GM18502 (cell line): ENCODE results near the gene SPATA6L.

ENCODE experiments used
- ATAC-seq: cut with Tn5 transposase; IDR thresholded peaks from one replicate; pipeline ENCODE4 v1.9.1; 2021; ENCODE audit warnings: mild to moderate bottlenecking; ENCODE audit not compliant: unreplicated experiment, poor library complexity

Gene SPATA6L, protein sequence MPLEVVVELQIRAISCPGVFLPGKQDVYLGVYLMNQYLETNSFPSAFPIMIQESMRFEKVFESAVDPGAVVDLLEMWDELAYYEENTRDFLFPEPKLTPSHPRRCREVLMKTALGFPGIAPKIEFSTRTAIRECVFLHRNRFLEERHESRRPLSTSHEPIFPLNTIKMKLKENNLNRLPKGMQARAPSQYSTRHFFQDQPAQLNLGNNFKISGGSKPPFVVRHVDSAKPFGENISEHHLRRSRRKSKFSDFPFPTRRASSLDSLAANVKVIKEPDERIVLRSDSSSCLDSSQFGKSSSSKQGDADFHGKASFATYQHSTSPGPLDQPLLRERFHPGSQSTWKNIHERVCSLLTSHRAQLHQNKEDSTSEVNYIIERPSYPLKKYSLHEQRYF

DNA sequence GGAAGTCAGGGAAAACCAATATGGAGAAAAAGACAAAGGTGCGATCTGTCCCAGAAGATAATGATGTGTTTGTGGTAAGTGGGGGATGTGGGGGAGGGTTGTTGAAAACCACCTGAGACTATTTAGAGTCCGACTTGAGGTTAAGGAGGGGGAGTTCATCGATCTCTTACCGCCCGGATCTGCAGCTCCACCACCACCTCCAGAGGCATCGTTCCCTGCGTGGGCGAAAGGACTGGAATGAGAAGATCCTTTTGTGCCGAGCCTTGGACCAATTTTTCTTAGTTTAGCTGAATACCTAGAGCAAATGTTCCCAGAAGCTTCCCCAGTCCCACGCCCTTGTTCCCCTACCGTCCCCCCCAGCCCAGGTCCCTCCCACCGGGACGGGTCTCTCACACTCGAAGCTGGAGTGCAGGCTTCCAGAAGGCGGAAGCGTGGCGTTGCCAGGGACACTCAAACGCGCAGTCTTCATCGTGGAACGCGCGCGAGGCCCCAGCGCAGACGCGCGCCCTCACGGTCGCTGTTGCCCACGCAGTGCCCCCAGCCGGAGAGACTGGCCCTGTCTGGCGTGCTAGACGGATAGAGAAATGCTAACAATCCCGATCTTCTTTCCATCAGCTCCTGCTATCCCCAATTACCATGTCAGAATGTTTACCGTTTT lies at the start of gene SPATA6L:
Gene SPATA6L (minus strand): TSS at position 439 of the 658 bp plus-strand sequence. CDS start 230 bp downstream, at position 209.
- ATAC-seq, result peak; percentile 47

DNA sequence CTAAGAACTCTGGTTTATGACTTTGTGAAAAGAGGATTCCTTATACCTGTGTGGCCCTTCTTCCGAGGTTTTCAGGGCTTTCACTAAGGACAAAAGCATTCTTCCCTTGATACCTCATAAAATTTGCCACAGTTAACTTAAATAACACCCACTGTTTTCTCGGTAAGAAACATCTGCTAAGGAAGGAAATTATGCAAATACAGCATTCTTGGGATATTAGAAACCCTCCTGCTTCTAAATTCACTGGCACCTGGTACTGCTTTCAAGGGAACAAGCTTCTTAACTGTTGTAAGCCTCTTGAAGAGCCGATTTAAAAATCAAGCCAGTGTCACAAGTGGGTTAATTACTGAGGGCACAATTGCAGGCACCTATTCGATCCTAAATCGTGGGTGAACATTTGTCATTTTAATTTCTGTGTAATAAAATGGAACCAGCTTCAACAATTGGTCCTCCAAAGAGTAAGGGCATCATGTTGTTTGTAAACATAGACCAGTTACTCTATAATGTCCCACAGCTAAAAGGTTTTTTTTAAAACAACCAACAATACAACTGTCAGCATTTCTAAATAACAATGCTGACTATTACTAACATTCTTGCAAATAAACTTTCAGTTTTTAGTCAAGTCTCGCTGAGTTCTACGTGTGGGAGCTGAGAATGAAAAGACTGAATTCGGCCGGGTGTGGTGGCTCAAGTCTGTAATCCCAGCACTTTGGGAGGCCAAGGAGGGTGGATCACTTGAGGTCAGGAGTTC lies 48.2 kb upstream of the SPATA6L start:
- ATAC-seq, result no peak

DNA sequence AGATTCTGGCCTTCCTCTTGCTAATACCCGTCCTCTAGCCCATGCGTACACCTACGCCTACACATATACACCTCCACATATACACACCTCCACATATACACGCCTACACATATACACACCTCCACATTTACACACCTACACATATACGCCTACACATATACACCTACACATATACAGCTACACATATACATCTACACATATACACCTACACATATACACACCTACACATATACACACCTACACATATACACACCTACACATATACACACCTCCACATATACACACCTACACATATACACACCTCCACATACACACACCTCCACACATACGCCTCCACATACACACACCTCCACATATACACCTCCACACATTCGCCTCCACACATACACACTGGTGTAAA lies 47.6 kb upstream of the SPATA6L start:
- ATAC-seq, result no peak

DNA sequence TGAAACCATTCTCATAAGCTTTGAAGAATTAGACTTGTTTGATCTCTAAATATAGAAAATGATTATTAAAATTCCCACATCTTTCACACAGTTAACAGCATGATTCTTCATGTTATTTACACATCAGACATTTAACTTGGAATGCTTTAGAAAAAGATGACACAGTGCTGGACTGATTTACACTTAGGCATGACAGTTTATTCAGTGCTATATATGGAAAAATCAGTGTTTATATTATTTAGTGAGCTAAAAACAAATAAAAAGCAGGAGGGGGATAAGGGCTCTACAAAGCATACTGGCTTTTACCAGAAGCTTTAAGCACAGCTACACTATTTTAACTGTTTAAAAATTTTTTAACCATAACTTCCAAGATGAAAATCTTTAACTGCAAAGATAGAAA lies 43.1 kb upstream of the SPATA6L start:
- no peak for ATAC-seq

DNA sequence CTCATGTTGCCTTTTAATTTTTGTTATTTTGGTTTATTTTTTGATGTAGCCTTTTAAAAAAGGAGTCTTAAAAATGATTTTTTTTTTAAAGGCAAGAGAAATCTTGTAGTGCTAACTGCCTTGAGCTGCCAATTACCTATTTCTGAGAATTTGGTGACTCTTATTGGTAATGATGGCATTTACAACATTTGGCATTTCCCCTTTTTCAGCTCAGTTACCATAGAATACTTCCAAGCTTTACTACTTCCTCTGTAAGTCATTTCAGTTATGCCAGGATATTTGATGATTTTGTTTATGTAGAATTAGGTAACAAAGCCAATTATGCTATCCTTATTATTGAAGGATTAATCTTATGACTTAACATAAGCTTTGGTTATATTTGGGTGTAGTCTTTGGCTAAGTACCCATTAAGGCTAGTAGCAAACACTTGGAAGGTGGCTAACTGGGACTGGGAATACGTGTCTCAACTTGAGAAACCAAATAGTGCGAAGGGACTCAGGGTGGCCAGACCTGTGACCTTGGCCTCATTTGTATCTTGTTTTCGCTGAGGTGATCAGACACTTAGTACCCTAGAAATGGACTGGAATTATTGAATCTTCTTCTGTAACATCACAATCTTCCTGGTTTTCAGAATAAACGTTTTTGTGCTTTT lies 40.8 kb upstream of the SPATA6L start:
- no peak for ATAC-seq

DNA sequence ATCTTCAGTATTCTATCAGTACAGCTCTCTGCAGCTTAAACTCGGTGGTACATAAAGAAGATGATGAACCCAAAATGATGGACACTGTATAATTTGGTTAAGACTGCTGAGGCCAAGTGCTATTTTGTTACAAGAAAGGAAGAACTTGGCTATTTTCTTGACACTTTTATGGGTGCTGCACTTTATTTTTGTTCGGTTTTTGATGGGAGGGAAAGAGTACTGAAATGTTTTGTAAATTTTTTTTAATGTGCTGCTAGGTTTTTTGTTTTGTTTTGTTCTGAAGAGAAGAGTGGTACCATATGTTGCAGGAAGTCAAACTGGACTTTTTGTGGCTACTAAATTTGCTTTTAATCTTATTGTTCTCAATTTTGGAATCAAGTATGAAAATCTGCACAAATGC lies 39.7 kb upstream of the SPATA6L start:
- ATAC-seq, result no peak

DNA sequence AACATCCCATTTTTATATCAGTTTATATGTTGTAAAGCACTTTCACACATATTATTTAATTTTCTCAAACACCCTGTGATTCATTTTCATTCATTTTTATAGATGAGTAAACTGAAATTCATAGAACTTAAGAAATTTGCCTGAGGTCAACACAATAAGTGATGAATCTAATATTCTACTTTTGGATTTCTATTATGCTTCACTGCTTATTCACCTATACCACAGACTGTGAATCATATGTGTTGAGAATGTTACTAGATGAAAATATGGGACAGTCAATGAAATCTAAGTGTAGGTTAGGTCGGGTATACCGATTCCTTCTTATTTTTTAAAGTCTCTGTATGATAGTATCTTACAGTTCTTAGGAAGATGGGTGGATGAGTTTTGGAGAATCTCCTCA lies 37.8 kb upstream of the SPATA6L start:
- no peak for ATAC-seq

DNA sequence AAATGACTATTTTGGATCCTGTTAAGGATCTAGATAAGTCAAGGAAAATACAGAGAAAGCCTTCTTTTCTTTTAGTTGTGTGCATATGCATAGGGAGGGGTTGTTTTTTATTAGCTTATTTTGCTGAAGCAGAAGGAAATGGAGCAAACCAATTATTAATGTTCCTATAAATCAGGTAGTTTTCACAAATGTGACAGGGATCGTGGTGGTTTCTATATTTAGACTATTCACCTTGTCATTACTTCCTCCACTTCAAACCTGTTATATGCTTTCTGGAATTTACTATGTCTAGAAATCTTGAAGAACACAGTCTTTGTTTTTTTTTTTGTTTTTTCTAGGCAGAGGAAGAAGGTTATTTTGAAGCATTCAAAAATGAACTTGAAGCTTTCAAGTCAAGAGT lies 35.2 kb upstream of the SPATA6L start:
- no peak for ATAC-seq

DNA sequence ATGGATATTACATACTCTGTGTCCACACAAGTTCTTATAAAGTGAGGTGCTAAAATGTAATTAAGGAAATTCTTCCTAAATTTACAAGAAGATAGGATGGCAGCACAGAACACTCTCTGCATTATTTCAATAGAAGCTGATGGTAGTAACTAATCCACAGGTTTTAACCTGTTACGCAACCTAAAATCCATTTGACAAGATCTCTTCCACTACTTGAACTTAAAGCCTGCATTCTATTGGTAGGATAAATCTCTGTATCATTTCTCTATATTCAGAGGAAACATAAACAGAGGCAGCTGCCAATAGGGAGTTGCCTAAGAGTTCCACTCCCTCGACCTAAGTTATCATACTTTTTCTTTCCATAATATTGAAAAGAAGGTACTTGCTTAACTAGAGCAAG lies 34.7 kb upstream of the SPATA6L start:
- no peak for ATAC-seq

DNA sequence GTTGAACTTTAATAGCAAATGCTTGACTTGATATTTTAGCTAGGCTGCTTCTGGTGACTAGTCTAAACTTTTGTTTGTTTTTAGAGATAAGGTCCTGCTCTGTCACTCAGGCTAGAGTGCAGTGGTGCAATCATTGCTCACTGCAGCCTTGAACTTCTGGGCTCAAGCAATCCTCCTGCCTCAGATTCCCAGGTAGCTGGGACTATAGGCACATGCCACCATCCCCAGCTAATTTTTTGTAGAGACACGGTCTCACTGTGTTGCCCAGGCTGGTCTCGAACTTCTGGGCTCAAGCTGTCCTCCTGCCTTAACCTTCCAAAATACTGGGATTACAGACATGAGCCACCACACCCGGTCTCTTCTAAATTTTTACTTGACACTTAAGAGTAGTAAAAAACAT lies 33.8 kb upstream of the SPATA6L start:
- ATAC-seq, result no peak

DNA sequence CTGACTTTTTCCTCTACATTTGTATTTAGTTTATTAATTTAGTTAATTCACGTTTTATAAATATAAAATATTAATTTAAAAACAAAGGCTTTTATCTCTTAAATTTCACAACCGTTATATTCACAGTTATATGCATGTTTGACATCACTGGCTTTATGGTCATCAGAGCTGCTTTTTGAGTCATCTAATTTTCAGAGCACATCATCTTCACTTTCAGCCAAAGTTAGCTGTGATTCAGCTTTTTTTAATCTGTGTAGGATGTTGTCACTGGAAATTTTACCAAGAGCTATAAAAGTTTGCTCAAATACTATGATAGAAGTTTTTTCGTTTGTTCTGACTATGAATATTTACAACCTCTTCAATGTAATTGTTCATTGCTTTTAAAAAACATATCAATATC lies 25.5 kb upstream of the SPATA6L start:
- no peak for ATAC-seq

DNA sequence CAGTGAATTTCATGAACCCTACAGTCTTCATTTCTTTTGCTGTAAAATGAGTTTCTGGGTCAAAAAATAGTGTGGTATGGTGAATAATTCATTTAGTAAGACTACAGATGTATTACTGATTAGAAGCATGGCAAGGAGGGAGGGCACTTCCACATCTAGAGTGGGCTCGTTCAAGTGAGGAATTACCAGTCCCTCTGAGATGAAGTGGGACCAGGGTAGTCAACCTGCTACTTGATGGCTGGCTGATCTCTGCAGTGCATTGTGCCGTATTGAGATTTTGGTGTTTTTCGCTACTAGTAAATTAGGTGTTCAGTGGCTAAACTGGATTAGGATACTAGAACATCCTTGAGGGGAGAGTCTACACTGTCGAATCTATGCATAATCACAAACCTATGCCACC lies 23.9 kb upstream of the SPATA6L start:
- peak; percentile 64 for ATAC-seq

DNA sequence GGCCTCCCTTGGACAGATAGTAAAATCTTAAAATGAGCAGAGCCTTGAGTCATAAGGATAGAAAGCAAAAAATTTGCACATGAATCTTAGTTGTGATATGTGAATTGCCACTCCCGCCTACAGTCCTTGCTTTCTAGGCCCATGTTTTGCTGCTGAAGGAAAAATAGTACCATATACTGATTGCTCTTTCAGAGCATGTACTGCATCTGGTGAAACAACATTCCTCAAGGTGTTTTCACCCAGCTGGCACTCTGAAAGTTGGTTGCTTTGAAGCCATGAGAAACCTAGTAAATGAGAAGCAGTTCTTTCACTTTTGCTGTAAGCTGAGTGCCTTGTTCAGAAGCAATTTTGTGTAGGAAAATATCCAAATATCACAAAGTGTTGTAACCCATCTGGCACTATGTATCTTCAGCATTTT lies 23.4 kb upstream of the SPATA6L start:
- ATAC-seq, result peak; percentile 72

DNA sequence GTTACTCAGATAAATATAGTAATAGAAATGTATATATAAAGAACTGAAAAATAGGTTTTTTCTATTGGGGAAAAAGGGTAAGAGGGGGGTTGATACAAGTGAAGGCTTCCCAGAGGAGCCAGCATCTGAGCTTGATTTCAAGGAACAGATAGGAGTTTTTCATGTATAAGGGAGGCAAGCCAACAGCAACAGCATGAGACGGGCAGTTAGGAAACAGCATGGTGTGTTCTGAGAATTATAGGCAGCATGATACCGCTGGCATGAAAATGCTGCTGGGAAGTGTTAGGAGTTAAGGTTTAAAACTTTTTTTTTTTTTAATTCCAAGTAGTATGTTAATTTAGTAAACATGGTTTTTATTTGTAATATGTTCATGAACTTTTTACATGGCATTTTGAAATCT lies 22.7 kb upstream of the SPATA6L start:
- ATAC-seq, result no peak

DNA sequence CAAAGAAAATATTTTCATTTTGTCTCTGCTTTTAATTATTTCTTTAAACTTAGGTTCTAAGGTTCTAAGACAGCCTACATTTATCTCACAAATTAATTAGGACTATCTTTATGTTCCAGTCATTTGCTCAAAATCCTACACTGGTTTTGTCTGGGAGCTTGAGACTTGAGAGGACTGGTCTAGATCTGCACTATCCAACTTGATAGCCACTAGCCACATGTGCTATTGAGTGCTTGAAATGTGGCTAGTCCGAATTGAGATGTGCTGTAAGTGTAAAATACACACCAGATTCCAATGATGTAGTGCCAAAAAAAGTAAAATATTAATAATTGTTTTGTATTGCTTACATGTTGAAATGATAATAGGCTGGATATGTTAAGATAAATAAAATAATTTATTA lies 20.3 kb upstream of the SPATA6L start:
- ATAC-seq, result no peak

DNA sequence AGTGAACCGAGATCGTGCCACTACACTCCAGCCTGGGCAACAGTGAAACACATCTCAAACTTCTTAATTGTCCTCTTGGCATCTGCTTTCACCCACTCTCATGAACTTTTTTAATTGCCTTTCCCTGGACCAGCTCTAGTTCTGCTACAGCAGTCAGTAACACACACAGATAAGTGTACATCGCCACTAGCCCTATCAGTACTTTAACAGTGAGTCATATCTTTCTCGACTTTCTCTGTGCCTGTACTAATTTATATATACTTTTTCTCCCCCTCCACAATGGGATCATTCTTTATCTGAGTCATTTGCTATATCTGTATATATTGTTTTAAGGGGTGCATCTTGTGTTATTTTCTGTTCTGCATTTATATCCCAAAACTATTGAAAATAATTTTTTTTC lies 19.8 kb upstream of the SPATA6L start:
- no peak for ATAC-seq

DNA sequence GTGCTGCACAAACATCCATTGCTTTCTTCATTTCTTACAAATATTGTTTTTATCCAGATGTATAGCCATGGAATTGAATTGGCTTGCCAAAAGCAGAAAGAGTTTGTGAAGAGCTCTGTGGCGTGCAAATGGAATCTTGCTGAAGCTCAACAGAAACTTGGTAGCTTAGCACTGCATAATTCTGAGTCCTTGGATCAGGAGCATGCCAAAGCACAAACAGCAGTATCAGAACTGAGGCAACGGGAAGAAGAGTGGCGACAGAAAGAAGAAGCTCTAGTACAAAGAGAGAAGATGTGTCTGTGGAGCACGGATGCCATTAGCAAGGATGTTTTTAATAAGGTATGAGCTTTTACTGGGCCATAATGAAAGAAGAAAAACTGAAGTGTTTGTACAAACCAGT lies 18.5 kb upstream of the SPATA6L start:
- no peak for ATAC-seq

DNA sequence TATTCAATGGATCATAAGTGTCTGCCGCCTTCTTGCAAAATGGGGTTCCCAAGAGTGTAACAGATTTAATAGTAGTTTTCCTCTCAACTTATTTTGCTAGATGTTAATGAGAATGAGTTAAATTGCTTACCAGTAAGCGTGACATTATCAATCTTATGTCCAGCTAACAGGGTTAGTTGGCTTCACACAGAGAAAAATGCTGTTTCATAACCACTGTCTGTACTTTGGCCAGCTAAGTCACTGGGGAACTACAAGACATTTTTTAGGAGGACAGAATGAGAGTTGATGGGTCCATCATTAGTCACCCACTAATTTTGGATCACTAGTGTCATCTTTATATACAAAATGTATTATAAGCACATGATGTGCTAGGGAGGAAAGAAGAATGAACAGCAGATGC lies 14.5 kb upstream of the SPATA6L start:
- no peak for ATAC-seq

DNA sequence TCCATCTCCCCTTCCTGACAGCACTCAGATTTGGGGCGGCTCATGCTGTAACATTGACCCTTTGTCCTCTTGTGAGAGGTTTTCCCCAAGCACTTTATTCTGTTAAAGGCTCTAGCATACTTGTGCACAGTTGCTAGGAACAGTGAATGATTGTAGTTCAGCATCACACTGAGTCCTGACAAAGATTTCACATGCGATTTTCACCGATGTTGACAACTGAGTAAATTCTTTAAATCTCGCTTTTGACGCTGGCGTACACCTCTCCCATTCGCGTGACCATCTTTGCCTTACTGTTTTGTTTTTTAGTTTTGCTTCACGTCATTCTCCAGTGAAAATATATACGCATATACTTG lies 13.9 kb upstream of the SPATA6L start:
- no peak for ATAC-seq

DNA sequence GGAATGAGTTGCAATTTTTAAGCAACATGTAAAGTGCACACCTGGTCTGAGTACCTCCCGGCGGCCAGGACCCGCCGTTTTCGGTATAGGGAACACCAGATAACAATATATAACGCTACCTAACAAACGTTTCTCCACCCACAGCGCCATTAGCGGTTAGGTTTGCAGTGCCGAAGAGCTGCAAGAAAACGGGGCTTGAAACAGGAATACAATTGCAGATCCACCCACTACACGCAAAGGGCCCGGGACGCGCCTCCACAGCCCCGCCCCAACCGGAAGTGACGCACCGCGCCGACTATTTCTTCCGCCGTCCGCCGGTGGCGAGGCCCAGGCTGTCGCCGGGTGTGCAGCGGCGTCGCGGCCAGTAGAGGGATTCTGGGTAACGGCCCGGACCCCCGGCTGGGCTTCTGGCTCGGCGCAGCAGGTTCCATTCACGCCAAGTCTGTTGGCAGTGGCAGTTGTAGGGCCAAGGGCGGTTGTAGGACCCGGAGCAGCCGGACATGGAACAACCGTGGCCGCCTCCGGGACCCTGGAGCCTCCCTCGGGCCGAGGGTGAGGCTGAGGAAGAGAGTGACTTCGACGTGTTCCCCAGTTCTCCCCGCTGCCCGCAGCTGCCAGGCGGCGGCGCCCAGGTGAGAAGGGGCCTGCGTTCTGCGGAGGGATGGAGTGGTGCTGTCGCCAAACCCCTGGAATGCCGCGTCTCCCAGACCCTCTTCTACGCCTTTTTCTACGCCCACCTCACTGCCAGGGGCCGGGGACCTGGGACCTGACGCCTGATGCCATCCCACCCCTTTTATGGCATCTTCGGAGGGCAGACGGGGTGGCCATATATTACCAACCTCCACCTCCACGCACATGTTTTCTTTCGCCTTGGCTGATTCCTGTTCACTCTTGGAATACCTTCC lies 13.2 kb upstream of the SPATA6L start, which contains the start of gene CDC37L1:
Gene CDC37L1 (plus strand): TSS at position 302 of the 905 bp plus-strand sequence. CDS start 199 bp downstream, at position 501.
- peak; percentile 97 for ATAC-seq
